CD4-positive, alpha-beta T cell treated with Interleukin-6 for 4 hours (primary cell): ENCODE measurements around the gene MBL2.

Experiments used
- DNase-seq: peaks from one replicate; pipeline ENCODE4 v3.0.0-alpha.2; 2020; ENCODE audit warnings: mixed read lengths

Gene MBL2

DNA sequence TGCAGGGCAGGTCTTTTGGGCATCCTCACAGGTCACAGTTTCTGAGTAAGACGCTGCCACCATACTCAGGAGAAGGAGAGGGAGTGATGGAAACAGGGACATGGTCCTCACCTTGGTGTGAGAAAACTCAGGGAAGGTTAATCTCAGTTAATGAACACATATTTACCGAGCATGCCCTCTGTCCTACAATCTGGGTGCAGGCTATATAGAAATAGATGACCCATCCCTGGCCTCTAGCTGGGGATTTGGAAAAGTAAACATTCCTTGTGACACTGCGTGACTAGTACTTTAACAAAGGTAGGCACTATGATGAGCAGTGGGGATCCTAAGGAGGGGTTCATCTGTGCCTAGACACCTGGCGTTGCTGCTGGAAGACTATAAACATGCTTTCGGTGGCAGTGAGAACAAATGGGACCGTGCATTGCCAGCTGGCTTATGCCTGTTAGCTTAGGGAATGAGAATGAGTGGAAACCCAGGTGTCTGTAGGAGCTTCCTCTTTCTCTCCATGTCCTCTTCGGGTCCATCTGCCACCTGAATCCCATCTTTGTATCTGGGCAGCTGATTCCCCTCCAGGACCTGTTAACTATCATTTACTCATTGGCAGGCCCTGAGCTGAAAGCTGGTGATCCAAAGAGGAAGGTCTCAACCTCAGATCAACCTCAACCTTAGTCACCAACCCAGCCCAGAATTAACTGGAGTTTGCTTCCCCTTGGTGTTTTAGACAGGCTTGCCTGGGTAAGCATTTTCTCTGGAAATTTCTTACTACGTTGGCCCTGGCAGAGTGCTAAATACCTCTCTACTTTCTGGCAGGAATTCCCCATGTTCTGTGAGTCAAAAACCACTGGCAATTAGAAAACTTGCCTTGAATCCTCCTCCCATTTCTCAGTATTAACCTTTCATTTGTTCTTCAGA is 794 bp downstream of the MBL2 start:
- DNase-seq: no peak

DNA sequence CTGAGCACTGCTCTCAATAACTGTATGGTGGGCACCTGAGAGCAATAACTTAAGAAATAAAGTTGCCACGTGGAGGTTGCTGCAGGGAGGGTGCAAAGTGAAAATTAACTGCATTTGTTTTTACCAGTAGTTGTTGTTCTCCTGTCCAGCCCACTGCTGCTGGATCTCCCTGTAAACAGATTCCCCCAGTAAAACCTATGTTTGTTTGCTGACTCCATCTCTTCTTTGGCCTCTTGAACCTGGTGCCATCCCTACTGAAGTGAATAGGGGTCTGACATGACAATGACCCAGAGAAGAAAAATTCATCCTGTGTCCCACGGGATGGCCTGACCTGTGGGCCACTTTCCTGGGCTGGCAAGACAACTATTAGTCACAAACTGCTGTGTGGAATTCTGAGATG is 1.7 kb downstream of the MBL2 start:
- no peak for DNase-seq

DNA sequence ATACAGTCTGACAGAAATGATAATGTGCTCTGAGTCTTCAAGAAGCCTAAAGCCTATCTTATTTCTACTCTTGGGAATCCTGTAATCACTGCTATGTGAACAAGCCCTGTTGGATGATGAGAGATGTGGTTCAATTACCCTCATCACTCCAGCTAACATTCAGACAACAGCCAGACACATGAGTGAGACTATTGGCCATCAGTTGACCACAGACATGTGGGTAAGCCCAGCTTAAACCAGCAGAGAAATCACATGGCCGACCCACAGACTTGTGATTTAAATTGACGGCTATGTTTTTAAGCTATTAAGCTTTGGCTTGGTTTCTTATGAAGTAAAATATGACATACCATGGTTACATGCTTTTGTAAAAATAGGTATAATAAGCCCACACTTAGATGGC is 2.6 kb downstream of the MBL2 start:
- no peak for DNase-seq

DNA sequence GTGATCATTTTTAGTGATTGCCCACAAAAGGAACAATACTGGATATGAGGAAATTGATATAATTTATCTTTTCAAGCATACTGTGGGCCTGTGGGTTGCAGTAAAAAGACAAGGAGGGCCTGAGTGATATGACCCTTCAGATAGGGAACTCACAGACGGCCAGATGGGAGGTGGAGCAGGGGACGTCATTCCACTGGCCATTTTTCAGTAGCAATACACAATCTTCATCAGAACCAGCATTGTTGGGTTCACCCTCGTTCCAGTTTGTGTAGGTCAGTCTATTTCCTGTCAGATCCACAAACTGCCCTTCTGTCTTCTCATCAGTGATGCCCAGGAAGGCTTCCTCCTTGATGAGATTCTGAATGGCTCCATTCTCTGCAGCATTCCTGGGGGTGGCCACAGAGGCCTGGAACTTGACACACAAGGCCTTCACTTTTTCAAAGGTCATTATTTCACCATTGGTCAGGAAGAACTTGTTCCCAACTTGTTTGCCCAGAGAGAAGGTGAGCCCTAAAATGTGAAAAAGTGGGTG is 4.5 kb downstream of the MBL2 start:
- no peak for DNase-seq

DNA sequence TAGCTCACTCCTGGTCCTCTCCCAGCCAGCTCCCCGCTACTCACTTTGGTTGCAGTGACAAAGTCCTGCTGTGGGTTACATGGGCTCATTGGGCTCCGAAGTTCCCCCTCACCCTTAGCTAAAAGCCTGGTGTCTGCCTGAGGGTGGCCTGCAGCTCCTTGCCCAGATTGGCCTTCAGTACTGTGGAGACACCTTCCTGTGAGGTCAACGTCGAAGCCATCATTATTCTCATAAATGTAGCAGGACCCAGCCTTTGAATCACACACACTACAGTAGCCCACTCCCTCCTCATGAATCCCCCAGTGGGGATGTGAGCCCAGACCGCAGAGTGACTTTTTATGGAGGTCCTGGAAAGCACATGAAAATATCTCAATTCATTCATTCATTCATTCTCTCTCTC is 10.5 kb downstream of the MBL2 start:
- DNase-seq: no peak

DNA sequence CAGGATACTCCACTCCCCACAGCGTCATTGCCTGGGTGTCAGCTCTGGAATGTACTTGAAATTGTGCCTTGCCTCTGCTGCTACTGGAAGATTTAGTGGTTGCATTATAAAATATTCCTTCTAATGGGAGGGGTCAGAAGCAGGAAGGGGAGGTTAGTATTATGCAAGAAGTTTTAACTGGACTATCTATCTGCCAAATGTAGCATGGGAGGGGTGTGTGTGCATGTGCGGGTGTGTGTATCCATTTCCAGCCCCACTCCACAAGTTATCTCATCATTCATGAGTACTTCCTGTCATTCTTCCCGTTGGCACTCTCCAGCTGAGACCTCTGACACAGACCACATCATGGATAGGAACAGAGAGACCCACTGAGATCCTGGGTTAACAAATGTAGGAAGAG is 13.4 kb downstream of the MBL2 start:
- no peak for DNase-seq

DNA sequence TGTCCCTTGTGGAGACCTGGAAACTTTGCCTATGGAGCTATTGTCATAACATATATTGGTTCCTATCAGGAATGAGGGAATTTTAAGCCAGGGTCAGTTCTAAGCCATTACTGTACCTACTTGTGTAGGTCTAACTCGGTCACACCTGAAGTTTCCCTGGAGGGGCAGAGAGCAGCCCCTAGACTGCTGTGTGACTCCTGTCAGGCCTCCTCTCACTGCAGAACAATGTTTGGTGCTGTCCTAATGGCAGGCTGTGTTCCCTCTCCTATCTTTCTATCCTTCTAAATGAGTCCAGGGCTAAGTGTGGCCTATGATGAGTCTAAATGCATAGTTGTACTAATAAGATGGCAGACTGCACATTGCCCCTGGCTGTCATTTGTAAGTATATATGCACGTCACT is 14.2 kb downstream of the MBL2 start:
- DNase-seq: no peak

DNA sequence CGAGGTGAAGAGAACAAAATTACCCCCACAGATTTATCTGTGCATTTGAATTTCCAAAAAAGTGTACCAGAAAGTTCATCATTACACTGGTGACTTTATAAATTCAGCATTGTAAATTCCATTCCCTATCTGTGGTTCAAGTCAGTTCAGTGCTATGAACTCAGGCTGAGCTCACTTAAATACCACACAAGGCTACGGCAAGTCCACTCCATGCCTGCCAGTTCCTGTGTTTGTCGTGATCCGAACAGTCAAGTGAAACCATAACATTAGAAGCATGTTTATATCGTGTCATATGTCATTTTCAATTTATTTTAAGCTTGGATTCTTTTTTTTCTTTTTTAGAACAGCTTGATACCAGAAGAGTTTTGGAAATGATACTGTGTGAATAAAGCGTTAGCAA is 14.8 kb downstream of the MBL2 start:
- DNase-seq: no peak

DNA sequence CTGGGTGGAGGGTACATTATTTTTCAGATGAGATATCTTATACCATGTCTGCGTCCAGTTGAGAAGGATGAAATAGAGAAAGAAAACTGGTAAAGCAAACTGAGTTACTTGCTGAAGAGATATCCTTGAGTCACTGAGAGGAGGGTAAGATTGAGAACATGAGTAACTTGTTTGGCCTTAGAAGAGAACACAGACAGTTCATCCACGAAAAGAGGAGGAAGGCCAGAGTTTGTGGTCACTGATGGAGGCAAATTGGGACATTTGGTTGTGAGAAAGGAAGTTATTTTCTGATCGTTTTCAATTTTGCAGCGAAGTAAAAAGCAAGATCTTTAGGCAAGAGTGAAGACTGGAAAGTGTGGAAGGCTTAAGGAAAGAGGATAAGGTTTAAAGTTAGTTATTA is 15.6 kb downstream of the MBL2 start:
- no peak for DNase-seq

DNA sequence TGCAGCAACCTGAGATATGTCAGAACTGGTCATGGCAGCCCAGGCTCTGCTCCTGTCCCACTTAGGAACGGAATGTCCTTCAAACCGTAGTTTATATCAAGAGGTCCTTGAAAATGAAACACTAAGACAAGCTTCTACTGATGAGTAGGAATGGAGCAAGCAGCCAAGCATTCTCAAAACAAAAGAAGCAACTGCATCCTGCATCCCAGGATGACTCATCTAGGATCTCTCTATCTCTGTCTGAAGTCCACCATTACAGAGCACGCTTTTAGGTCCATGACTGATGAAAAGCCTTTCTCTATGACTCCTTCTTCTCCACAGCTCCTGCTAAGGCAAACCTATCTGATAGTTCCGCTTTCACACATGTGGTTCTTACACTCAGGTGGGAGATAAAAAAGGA is 16.3 kb downstream of the MBL2 start:
- no peak for DNase-seq

DNA sequence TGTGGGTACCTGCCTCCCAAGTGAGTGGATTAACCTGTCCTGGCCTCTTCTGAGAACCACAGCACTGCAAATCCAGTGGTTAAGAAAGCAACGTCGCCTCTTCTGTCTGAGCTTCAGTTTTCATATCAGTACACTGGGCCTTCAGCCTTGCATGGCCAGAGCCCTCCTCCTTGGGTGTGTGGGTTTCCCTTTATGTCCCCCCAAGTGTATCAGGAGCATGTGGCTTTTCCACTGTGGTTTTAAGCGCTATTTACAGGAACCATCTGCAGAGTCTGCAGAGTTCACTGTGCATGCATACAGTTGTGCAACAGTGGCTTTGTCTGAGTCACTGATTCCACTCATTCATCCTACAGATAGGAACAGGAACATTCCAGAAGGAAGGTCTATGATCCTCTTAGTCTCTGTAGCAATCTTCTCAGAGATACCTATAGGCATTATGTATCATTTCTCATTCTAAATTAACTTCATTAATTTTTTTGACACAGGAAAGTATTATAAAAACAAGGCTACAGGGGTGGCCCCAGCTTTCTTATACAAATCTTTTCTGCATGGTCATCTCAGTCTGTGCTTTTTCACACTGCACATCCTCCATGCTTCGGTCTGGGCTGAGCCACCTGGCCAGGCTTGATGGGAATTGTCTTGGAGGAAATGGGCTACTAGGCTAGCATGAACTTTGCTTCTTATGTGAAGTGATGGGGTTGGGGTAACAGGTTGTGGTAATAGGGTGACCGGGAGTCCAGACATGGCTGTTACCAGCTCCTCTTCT is 17.1 kb downstream of the MBL2 start:
- no peak for DNase-seq

DNA sequence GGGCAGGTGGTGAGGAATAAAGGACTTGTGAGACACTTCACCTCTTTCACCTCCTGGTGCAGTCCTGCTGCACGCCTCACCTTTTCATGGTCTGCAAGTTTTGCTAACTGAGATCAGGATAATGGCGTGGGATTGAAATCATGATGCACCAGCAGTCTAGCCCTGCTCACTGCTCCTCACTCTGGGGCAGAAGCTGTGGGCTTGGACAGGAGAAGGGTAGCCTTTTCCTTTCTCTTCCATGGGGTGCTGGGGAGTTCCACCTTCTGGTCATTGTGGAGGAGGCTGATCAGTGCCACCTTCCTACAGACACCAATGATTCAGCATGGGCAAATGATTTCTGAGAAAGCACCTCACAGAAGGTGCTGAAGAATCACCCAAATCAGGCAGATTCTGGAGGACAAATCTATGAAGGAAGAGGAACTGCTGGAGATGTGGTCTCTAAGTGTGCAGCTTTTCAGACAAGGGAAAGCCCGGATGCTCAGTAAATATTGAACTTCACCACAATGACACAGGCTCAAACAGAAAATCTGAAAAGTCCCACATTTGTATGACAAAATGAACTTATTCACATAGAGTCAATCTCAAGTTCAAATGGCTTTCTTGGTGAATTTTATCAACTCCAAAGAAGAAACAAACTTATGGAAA is 19.7 kb downstream of the MBL2 start:
- DNase-seq: no peak

DNA sequence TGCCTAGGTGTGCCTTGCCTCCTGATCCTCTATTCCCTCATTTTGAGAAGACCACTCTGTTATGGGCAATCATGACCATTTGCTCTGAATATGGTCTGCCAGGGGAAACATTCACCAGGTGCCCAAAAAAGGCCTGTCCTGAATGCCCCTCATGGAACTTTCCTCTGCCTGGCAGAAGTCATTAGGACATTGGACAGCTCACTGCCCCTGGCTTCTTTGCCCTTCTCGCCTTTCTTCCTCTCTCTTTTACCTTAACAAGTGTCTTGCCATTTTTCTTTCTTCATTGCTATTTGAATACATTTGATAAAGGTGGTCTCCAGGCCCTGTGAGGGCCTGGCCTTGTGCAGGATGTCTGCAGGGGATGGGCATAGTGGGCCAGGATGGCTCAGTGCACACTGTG is 20.3 kb downstream of the MBL2 start:
- no peak for DNase-seq

DNA sequence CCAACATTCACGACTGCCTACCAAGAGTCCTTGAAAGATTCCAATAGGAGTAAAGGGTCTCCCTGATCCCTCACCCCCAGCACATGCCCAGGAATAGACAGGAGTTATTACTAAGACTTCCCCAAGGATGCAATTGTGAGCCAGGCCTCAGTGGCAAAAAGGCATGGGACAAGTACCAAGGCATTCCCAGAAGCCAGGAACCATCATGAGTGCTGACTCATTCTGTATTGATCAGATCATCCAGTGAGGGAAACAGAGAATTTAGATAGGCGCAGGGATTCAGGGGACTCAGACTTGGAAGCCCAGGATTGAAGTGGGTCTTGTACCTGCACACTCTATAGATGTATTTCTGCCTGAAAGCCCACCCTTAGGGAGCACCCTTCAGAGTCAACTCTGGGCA is 21.2 kb downstream of the MBL2 start:
- no peak for DNase-seq

DNA sequence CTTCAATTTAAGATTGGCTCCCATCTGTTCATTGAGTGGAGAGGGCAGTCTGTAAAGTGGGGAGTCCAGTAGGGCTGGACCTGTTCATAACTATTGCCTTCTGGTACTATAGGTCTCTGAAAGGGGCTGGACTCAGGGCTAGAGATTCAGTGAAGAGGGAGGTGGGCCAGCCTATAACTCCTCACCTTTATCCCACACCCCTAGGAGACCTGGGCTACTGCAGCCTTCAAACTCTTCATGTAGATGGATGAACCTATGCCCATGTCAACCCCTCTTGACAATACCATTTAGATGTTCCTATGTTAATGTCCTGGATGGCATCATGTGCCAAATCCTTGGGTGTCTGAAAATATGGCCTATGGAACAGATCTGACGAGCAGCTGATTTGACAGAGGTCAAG is 22.0 kb downstream of the MBL2 start:
- no peak for DNase-seq

DNA sequence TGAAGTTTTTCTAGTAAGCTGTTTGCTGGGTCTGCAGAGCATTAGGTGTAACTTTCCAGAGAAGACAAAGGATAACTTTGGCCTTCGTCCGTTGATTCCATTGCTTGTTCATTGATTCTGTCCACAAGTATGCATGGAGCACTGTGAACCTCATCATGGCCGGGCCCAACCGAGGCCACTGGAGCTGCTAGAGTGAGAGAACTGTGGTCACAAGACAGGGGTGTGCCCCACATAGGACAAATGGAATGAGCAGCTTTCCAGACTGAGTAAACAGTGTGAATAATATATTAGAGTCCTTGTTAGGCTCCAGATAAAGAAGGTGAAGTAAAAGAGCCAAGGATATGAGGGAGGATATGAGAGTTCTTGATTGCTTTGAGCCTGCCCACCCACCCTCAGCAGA is 24.9 kb downstream of the MBL2 start:
- no peak for DNase-seq

DNA sequence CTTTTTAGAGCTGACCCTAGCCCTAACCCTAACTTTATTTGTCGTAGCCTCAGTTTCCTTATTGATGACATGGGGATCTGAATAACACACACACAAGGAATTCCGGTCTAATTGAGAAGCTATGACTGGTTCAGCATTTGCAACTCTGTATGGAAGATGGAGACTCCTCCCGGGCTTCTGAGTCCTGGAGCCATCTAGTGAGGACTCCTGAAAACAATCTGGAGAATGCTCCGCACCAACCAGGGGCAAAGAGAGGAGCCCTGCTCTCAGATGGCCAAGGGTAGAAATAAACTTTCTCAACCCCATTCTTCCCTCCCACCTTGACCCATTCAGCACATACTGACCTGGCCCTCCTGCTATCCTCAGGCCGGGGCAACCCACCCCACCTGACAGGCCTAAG is 26.4 kb downstream of the MBL2 start:
- DNase-seq: no peak

DNA sequence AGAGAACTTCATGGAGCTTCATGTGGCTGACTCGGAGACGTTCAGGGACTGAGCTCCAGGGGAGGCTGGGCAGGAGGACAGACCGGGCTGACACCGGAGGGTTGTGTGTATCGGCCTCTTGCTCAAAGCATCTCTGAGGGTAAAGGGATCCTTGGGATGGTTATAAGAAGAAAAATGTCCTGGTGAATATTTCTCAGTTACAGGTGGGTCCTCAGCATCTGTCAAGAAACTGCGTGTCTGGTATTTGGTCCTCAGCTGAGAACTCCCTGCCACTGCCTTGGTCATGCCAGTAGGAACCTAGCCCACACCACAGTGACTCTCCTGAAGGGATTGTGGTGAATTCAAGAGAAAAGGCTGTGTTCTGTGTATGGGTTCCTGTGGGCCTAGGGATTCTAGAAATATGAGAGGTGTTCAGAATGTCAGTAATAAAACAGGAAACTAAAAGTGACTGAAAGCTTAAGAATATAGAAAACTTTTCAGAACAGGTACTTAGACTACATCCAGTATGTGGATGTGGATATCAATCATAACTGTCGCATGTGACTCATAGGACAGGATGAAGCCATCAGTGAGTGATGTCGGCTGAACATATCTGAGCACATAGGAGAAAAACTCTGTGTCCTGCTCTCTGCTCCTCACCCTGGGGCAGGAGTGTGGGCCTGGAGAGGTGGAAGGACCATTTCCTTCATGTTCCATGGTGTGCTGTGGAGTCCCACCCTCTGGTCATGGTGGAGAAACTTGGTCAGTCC is 28.4 kb downstream of the MBL2 start:
- no peak for DNase-seq

DNA sequence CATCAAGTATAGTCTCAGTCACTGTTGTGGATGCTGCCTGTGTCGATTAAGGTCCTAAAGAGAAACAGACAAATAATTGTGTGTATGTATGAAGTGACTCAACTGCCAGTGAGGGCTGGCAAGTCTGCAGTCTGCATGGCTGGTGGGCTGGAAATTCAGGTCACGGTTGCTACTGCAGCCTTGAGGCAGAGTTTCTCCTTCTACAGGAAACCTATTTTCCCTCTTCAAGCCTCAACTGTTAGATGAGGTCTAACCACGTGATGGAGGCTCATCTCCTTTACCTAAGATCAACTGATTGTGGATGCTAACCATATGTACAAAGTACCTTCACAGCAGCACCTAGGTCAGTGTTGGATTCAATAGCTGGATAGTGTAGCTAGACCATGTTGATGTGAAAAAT is 29.9 kb downstream of the MBL2 start:
- DNase-seq: no peak

DNA sequence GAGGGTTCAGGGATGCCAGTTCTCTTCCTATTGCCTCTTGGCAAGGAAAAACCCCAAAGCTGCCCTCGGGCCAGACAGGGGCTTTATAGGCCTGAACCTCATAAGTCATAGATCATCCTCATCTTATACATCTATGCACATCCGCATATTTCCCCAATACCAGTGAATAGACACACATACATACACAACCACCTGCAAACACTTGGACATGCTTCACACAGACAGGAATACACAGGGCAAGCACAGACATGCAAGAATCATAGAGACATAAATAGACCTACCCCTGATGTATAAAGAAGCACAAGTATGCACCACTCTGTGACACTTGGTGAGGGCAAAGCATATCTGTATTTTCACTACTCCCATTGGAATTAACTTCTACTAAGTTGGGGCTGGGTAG is 30.7 kb downstream of the MBL2 start:
- DNase-seq: no peak

DNA sequence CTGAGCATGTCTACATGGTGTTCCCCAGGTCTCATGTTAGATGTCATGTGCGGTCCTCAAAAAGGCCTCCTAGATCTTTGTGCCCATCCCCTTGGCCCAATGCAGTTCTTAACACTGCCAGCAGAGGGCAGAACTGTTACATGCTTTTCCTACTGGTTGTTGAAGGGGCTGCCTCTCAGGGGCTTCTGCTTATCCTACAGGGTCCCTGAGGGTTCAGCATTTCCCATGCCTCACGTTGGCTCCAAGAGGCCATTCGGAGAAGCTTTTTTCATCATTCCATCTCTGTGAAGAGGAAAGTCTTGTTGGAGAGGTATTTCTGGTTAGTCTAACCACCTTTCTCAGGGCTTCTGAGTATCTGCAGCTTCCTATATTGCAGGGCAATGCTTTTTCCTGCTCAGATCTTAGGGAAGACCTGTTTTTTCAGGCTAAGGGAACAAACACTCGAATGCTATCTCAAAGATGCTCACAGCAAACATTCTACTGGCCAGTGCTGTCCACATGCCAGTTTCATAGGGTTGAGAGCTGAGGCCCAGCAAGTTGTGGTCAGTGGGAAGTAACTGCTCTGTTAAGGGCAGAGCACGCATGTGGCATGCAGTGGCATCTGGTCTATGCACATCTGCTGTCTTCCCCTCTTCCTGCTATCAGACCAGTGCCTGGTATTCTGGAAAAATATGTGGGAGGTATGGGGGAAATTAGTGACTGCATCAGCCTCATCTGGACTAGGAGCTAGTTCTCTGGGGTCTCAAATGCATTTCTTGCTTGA is 31.5 kb downstream of the MBL2 start:
- DNase-seq: peak; percentile 9

DNA sequence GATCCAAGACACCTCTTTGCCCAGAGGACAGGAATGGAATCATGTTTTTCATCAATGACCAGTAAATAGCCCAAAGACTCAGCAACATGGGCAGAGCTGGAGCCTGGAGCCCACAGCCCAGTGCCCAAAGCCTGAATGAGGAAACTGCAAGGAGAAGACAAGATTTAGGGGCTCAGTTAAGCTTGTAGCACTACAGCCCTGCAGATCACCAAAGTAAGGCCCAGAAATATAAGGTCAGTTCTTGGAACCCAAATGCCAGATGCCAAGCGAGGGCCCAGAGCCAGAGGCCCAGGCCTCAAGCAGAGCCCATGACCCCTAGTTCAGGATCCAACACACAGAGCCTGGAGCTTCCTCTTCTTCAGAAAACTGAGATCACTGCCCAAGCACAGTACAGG is 32.4 kb downstream of the MBL2 start:
- DNase-seq: no peak
